Left lobe of liver (tissue), 2 donors: ENCODE data around the gene CD302. TPM values are rescaled to one million over a fixed set of nuclear protein-coding genes. Genes with fewer than 3 reads are reported as not detected.
"Not testable (repeated sequence)": the region's sequence is repeated elsewhere in the genome, so short reads cannot be mapped to it uniquely, and the experiment has no call there.

Experiments used
- ATAC-seq: fragments of 200-7000 bp; cut with Tn5 transposase; one replicate; pipeline ENCODE4 v1.9.1; 2020; ENCODE audit warnings: mild to moderate bottlenecking, moderate library complexity
- DNase-seq: peaks from one replicate; pipeline ENCODE4 v3.0.0-alpha.2; 2020; ENCODE audit warnings: low spot score
- total RNA-seq: library from RNA; stranded (reverse); gene quantifications from one replicate; pipeline ENCODE4 v1.2.1, GENCODE V29; 2021
- donor health status: DM: no; HTN: no; CAD: no; lungs with moderate emphysema.
- donor health status: DM: no; HTN: yes; CAD: no.

Gene CD302
- total RNA-seq, 1 donor from 2014 or later: 98.8 TPM

- ATAC-seq (peak; percentile 29), DNase-seq (no peak)
Measured at GRCh38 chr2:159755788-159756187, 42.2 kb downstream of the CD302 start.

GRCh38 chr2:159755014-159755413 lies 43.0 kb downstream of the CD302 start:
- ATAC-seq (no peak), DNase-seq (no peak)

- no peak for ATAC-seq
- no peak for DNase-seq
Measured at GRCh38 chr2:159753797-159754196, 44.2 kb downstream of the CD302 start.

- DNase-seq (no peak), ATAC-seq (no peak)
Measured at GRCh38 chr2:159750873-159751272, 47.1 kb downstream of the CD302 start.

- ATAC-seq (no peak), DNase-seq (no peak)
Measured at GRCh38 chr2:159748089-159748488, 49.9 kb downstream of the CD302 start.

- DNase-seq, ATAC-seq: not testable (repeated sequence)
Measured at GRCh38 chr2:159745237-159745636, 52.8 kb downstream of the CD302 start.

- no peak for ATAC-seq
- no peak for DNase-seq
Measured at GRCh38 chr2:159744363-159744762, 53.6 kb downstream of the CD302 start.

GRCh38 chr2:159742846-159743245 lies 55.2 kb downstream of the CD302 start:
- DNase-seq (no peak), ATAC-seq (no peak)

- DNase-seq (no peak), ATAC-seq (peak; percentile 50)
Measured at GRCh38 chr2:159738509-159739390, 59.3 kb downstream of the CD302 start.

- no peak for DNase-seq
- peak; percentile 27 for ATAC-seq
Measured at GRCh38 chr2:159737917-159738296, 60.1 kb downstream of the CD302 start.

- ATAC-seq (no peak), DNase-seq (no peak)
Measured at GRCh38 chr2:159737292-159737916, 60.6 kb downstream of the CD302 start.

- ATAC-seq (no peak), DNase-seq (no peak)
Measured at GRCh38 chr2:159736048-159736447, 62.0 kb downstream of the CD302 start.

- no peak for DNase-seq
- no peak for ATAC-seq
Measured at GRCh38 chr2:159735648-159736047, 62.4 kb downstream of the CD302 start.

GRCh38 chr2:159728629-159729028 lies 69.4 kb downstream of the CD302 start:
- ATAC-seq: no peak
- no peak for DNase-seq

GRCh38 chr2:159725713-159726112 lies 72.3 kb downstream of the CD302 start:
- ATAC-seq (no peak), DNase-seq (no peak)

- not testable (repeated sequence) for ATAC-seq, DNase-seq
Measured at GRCh38 chr2:159724795-159725572, 73.0 kb downstream of the CD302 start.

- ATAC-seq (no peak), DNase-seq (no peak)
Measured at GRCh38 chr2:159722580-159722979, 75.4 kb downstream of the CD302 start.

GRCh38 chr2:159720676-159721075 lies 77.3 kb downstream of the CD302 start:
- ATAC-seq (no peak), DNase-seq (no peak)
